Measurements from ENCODE around the gene FHL3. TPM values are rescaled to one million over a fixed set of nuclear protein-coding genes. Genes with fewer than 3 reads are reported as not detected.

FHL3 gene
- total and polyA plus RNA-seq, 9 of the 15 experiments (the other 6 are each of a cell fraction or from before 2014, with no cell fraction given): 6.1 to 144 (median 34.1) TPM

- TF ChIP-seq FOSL1 (tag; conservative IDR thresholded peaks at IDR 0.05) (no peak), PTRF (tag; IDR thresholded peaks at IDR 0.05) (no peak), RAD21 (CRISPR knock-in tag; conservative IDR thresholded peaks at IDR 0.05 in 1 of 2, IDR thresholded peaks at IDR 0.05 in 1 of 2) (no peak), HDGF (IDR thresholded peaks at IDR 0.05) (no peak), EP300 (IDR thresholded peaks at IDR 0.05; ENCODE audit: low read length) (no peak), SRSF3 (IDR thresholded peaks at IDR 0.05; ENCODE audit: insufficient read depth, low read length) (no peak), ZNF445 (CRISPR knock-in tag; IDR thresholded peaks at IDR 0.05; ENCODE audit: low read depth) (no peak), HLTF (IDR thresholded peaks at IDR 0.05) (no peak), ZNF740 (CRISPR knock-in tag; IDR thresholded peaks at IDR 0.05) (0 out of 2 replicates have a peak, but pooled peaks have one; percentile 36), ZNF740 (tag; IDR thresholded peaks at IDR 0.05) (peak in 1 of 2 experiments; percentile 39; a peak in 1 of 4 replicates), ZNF274 (IDR thresholded peaks at IDR 0.05; ENCODE audit: borderline replicate concordance, low read depth, low read length) (no peak), PTBP1 (IDR thresholded peaks at IDR 0.05; ENCODE audit: low read depth, low read length) (no peak), TAF15 (IDR thresholded peaks at IDR 0.05; ENCODE audit: low read depth, low read length) (no peak), SAFB2 (IDR thresholded peaks at IDR 0.05; ENCODE audit: borderline replicate concordance, low read depth, low read length, severe bottlenecking) (no peak), PHB (CRISPR knock-in tag; IDR thresholded peaks at IDR 0.05) (no peak), BMI1 (IDR thresholded peaks at IDR 0.05; ENCODE audit: low read length) (no peak)
Observed at GRCh38 chr1:38005195-38006007, at the start of gene FHL3 (continued).
